HL-60 (cell line): ENCODE measurements around the gene TRAF7.

Experiments
- GABPA ChIP-seq: IDR thresholded peaks from 2 replicates; pipeline ENCODE4 v1.6.1; 2012; ENCODE audit warnings: low read depth
- POLR2AphosphoS5 ChIP-seq: IDR thresholded peaks from 2 replicates; pipeline ENCODE4 v1.6.1; 2012; ENCODE audit warnings: low read depth
- SPI1 ChIP-seq: IDR thresholded peaks from 2 replicates; pipeline ENCODE4 v1.6.1; 2012; ENCODE audit warnings: low read depth, mild to moderate bottlenecking, borderline replicate concordance
- TF ChIP-seq, protein P1 (sequence below): IDR thresholded peaks from one replicate; pipeline ENCODE4 v1.5.1; 2011; ENCODE audit warnings: low read length, control low read depth, inconsistent platforms; ENCODE audit not compliant: insufficient read depth
- TF ChIP-seq, protein P2 (sequence below): IDR thresholded peaks from 2 replicates; pipeline ENCODE4 v1.6.1; 2012; ENCODE audit warnings: low read depth; ENCODE audit not compliant: insufficient replicate concordance

DNA sequence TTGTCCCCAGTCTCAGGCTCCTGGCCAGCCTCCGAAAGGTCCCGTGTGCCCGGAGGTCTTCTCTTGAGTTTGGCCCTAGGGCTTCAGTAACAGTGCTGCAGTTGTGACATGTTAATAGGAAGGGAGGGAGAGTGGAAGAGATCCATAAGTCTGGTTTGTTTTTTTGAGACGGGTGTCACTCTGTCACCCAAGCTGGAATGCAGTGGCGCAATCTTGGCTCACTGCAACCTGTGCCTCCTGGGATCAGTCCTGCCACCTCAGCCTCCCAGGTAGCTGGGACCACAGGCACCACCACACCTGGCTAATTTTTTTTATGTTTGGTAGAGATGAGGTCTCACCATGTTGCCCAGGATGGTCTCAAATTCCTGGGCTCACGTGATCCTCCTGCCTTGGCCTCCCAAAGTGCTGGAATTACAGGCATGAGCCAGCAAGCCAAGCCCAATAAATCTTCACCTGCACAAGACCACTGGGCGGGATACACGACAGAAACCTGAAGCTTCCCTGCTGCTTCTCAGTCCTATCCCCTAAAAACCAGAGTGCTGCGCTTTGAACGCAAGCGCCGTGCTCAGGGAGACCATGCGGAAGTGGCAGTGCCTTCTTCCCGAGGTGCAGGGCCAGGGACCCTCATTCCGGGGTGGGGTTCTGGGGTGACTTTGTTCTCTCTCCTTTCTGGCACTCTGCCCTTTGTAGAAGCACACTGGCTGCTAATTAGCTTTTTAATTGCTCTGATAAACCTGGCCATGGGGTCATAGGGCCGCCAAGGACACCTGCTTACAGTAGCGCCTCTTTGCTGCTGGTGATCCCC is 10.9 kb downstream of the TRAF7 start:
- TF ChIP-seq, protein P1, sequence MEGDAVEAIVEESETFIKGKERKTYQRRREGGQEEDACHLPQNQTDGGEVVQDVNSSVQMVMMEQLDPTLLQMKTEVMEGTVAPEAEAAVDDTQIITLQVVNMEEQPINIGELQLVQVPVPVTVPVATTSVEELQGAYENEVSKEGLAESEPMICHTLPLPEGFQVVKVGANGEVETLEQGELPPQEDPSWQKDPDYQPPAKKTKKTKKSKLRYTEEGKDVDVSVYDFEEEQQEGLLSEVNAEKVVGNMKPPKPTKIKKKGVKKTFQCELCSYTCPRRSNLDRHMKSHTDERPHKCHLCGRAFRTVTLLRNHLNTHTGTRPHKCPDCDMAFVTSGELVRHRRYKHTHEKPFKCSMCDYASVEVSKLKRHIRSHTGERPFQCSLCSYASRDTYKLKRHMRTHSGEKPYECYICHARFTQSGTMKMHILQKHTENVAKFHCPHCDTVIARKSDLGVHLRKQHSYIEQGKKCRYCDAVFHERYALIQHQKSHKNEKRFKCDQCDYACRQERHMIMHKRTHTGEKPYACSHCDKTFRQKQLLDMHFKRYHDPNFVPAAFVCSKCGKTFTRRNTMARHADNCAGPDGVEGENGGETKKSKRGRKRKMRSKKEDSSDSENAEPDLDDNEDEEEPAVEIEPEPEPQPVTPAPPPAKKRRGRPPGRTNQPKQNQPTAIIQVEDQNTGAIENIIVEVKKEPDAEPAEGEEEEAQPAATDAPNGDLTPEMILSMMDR = no peak
- TF ChIP-seq GABPA (no peak), POLR2AphosphoS5 (no peak), SPI1 (no peak)
- TF ChIP-seq, protein P2, sequence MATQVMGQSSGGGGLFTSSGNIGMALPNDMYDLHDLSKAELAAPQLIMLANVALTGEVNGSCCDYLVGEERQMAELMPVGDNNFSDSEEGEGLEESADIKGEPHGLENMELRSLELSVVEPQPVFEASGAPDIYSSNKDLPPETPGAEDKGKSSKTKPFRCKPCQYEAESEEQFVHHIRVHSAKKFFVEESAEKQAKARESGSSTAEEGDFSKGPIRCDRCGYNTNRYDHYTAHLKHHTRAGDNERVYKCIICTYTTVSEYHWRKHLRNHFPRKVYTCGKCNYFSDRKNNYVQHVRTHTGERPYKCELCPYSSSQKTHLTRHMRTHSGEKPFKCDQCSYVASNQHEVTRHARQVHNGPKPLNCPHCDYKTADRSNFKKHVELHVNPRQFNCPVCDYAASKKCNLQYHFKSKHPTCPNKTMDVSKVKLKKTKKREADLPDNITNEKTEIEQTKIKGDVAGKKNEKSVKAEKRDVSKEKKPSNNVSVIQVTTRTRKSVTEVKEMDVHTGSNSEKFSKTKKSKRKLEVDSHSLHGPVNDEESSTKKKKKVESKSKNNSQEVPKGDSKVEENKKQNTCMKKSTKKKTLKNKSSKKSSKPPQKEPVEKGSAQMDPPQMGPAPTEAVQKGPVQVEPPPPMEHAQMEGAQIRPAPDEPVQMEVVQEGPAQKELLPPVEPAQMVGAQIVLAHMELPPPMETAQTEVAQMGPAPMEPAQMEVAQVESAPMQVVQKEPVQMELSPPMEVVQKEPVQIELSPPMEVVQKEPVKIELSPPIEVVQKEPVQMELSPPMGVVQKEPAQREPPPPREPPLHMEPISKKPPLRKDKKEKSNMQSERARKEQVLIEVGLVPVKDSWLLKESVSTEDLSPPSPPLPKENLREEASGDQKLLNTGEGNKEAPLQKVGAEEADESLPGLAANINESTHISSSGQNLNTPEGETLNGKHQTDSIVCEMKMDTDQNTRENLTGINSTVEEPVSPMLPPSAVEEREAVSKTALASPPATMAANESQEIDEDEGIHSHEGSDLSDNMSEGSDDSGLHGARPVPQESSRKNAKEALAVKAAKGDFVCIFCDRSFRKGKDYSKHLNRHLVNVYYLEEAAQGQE = no peak
